Astrocyte of the spinal cord (primary cell): ENCODE data around the gene ACTL9.

Source experiments
- DNase-seq: peaks from one replicate; pipeline ENCODE4 v3.0.0; 2011; ENCODE audit warnings: low read depth, low spot score
- H3K4me3 ChIP-seq: 2 replicates; pipeline ENCODE4 v1.5.1; 2011; ENCODE audit warnings: low read depth, mild to moderate bottlenecking, low read length, moderate library complexity
- CTCF ChIP-seq: IDR thresholded peaks from 2 replicates; pipeline ENCODE4 v1.5.1; 2012; ENCODE audit warnings: low read depth, mild to moderate bottlenecking, low read length, inconsistent platforms
- in situ Hi-C: cut with HindIII; loops from 2 replicates; pipeline ENCODE4 v1.10.0; 2017; ENCODE audit warnings: low sequenced_read_pairs

The ACTL9 gene

GRCh38 chr19:8678244-8678807 is 20.3 kb downstream of the ACTL9 start:
- DNase-seq: no peak
- in situ Hi-C loops: no loop called here
- no peak overlapping the region for H3K4me3 ChIP-seq
- no peak for TF ChIP-seq CTCF

GRCh38 chr19:8675066-8675465 is 23.5 kb downstream of the ACTL9 start:
- no peak overlapping the region for H3K4me3 ChIP-seq
- in situ Hi-C loops: no loop called here
- DNase-seq: no peak
- TF ChIP-seq CTCF: no peak

- TF ChIP-seq CTCF: no peak
- in situ Hi-C loops: no loop called here
- H3K4me3 ChIP-seq: no peak overlapping the region
- DNase-seq: no peak
Observed at GRCh38 chr19:8673276-8673891, 25.2 kb downstream of the ACTL9 start.

GRCh38 chr19:8666814-8667405 is 31.7 kb downstream of the ACTL9 start:
- no peak for TF ChIP-seq CTCF
- H3K4me3 ChIP-seq: no peak overlapping the region
- DNase-seq: no peak
- in situ Hi-C loops: no loop called here

GRCh38 chr19:8665468-8666213 is 33.0 kb downstream of the ACTL9 start:
- in situ Hi-C loops: no loop called here
- H3K4me3 ChIP-seq: no peak overlapping the region
- no peak for TF ChIP-seq CTCF
- no peak for DNase-seq

GRCh38 chr19:8664671-8665057 is 33.9 kb downstream of the ACTL9 start:
- TF ChIP-seq CTCF: no peak
- DNase-seq: no peak
- in situ Hi-C loops: no loop called here
- no peak overlapping the region for H3K4me3 ChIP-seq
